ENCODE results near the gene NAA15.
"Not testable (repeated sequence)": the region's sequence is repeated elsewhere in the genome, so short reads cannot be mapped to it uniquely, and the experiment has no call there.

The NAA15 gene

GRCh38 chr4:139420652-139421051, 119.3 kb downstream of the NAA15 start:
- no peak for TF ChIP-seq CTCF (IDR thresholded peaks at IDR 0.05; ENCODE audit: low read depth, low read length)
- DNase-seq (ENCODE audit: extremely low read depth, low read depth): no peak

GRCh38 chr4:139436122-139436521, 134.8 kb downstream of the NAA15 start:
- no peak for TF ChIP-seq CTCF (IDR thresholded peaks at IDR 0.05; ENCODE audit: low read depth, low read length)
- DNase-seq (ENCODE audit: extremely low read depth, low read depth): no peak

- no peak for DNase-seq (ENCODE audit: extremely low read depth, low read depth)
- no peak for TF ChIP-seq CTCF (IDR thresholded peaks at IDR 0.05; ENCODE audit: low read depth, low read length)
Observed at GRCh38 chr4:139438141-139438540, 136.8 kb downstream of the NAA15 start.

GRCh38 chr4:139441029-139441428, 139.7 kb downstream of the NAA15 start:
- no peak for TF ChIP-seq CTCF (IDR thresholded peaks at IDR 0.05; ENCODE audit: low read depth, low read length)
- DNase-seq (ENCODE audit: extremely low read depth, low read depth): no peak

GRCh38 chr4:139443661-139444060, 142.4 kb downstream of the NAA15 start:
- no peak for TF ChIP-seq CTCF (IDR thresholded peaks at IDR 0.05; ENCODE audit: low read depth, low read length)
- no peak for DNase-seq (ENCODE audit: extremely low read depth, low read depth)

- not testable (repeated sequence) for DNase-seq (ENCODE audit: extremely low read depth, low read depth)
Observed at GRCh38 chr4:139444881-139445280, 143.6 kb downstream of the NAA15 start.

GRCh38 chr4:139447078-139447477, 145.8 kb downstream of the NAA15 start:
- not testable (repeated sequence) for DNase-seq (ENCODE audit: extremely low read depth, low read depth)

GRCh38 chr4:139450586-139450985, 149.3 kb downstream of the NAA15 start:
- TF ChIP-seq CTCF (IDR thresholded peaks at IDR 0.05; ENCODE audit: low read depth, low read length): no peak
- no peak for DNase-seq (ENCODE audit: extremely low read depth, low read depth)

GRCh38 chr4:139451997-139452396, 150.7 kb downstream of the NAA15 start:
- DNase-seq (ENCODE audit: extremely low read depth, low read depth): no peak
- no peak for TF ChIP-seq CTCF (IDR thresholded peaks at IDR 0.05; ENCODE audit: low read depth, low read length)
